HUES64 (cell line): Measurements from ENCODE around the gene ENGASE.

Experiments used
- H3K27ac ChIP-seq: 2 replicates; pipeline ENCODE4 v1.7.0; 2013; ENCODE audit warnings: low read depth, low read length, inconsistent platforms
- H3K27me3 ChIP-seq: 2 replicates; pipeline ENCODE4 v1.6.1; 2013; ENCODE audit warnings: mild to moderate bottlenecking, low read length; ENCODE audit not compliant: insufficient read depth
- H3K36me3 ChIP-seq: 2 replicates; pipeline ENCODE4 v1.6.1; 2013; ENCODE audit warnings: mild to moderate bottlenecking, low read length; ENCODE audit not compliant: insufficient read depth
- H3K4me1 ChIP-seq: 2 replicates; pipeline ENCODE4 v1.6.1; 2013; ENCODE audit warnings: mild to moderate bottlenecking, low read length, moderate library complexity; ENCODE audit not compliant: insufficient read depth
- H3K4me3 ChIP-seq: 2 replicates; pipeline ENCODE4 v1.5.1; 2013; ENCODE audit warnings: mild to moderate bottlenecking, low read length, moderate library complexity
- H3K9ac ChIP-seq: 2 replicates; pipeline ENCODE4 v1.6.1; 2013; ENCODE audit warnings: mild to moderate bottlenecking, low read depth, low read length
- H3K9me3 ChIP-seq: 2 replicates; pipeline ENCODE4 v1.6.1; 2013; ENCODE audit warnings: low read depth, low read length; ENCODE audit not compliant: insufficient read depth
- WGBS: fragments of 150-250, 120-280 bp; methylation state at CpG from one replicate; pipeline ENCODE4 v1.1.7; 2013; ENCODE audit warnings: missing lambda C conversion rate; 5-methylcytosine and 5-hydroxymethylcytosine counted together

ENGASE gene

GRCh38 chr17:79127534-79128135, 53.0 kb downstream of the ENGASE start:
- H3K4me1 ChIP-seq: no peaks in the 10 kb centered on the region
- H3K4me3 ChIP-seq: no peak overlapping the region
- no peaks in the 10 kb centered on the region for H3K36me3 ChIP-seq
- H3K27ac ChIP-seq: no peak overlapping the region
- H3K9me3 ChIP-seq: no peaks in the 10 kb centered on the region
- WGBS: 91% methylated on average over 23 of the region's 23 CpGs
- H3K9ac ChIP-seq: no peak overlapping the region
- no peaks in the 10 kb centered on the region for H3K27me3 ChIP-seq

- H3K36me3 ChIP-seq: no peaks in the 10 kb centered on the region
- H3K9me3 ChIP-seq: no peaks in the 10 kb centered on the region
- H3K27me3 ChIP-seq: no peaks in the 10 kb centered on the region
- no peak overlapping the region for H3K27ac ChIP-seq
- H3K4me3 ChIP-seq: no peak overlapping the region
- H3K4me1 ChIP-seq: no peaks in the 10 kb centered on the region
- 87% methylated on average over 2 of the region's 4 CpGs for WGBS
- no peak overlapping the region for H3K9ac ChIP-seq
Observed at GRCh38 chr17:79129523-79129922, 54.9 kb downstream of the ENGASE start.

- H3K27me3 ChIP-seq: no peaks in the 10 kb centered on the region
- H3K9ac ChIP-seq: no peak overlapping the region
- H3K4me3 ChIP-seq: no peak overlapping the region
- H3K4me1 ChIP-seq: no peaks in the 10 kb centered on the region
- no peaks in the 10 kb centered on the region for H3K36me3 ChIP-seq
- no peak overlapping the region for H3K27ac ChIP-seq
- no peaks in the 10 kb centered on the region for H3K9me3 ChIP-seq
- 95% methylated on average over 34 of the region's 34 CpGs for WGBS
Observed at GRCh38 chr17:79130536-79131273, 56.1 kb downstream of the ENGASE start.

- WGBS: 98% methylated on average over 20 of the region's 21 CpGs
- Histone ChIP-seq H3K36me3 (no peaks in the 10 kb centered on the region), H3K27ac (no peak overlapping the region), H3K9me3 (no peaks in the 10 kb centered on the region), H3K27me3 (no peaks in the 10 kb centered on the region), H3K9ac (no peak overlapping the region), H3K4me1 (no peaks in the 10 kb centered on the region), H3K4me3 (no peak overlapping the region)
Observed at GRCh38 chr17:79131274-79131635, 56.6 kb downstream of the ENGASE start.

GRCh38 chr17:79131701-79132100, 57.1 kb downstream of the ENGASE start:
- Histone ChIP-seq H3K9ac (no peak overlapping the region), H3K27me3 (no peaks in the 10 kb centered on the region), H3K4me1 (no peaks in the 10 kb centered on the region), H3K36me3 (no peaks in the 10 kb centered on the region), H3K27ac (no peak overlapping the region), H3K4me3 (no peak overlapping the region), H3K9me3 (no peaks in the 10 kb centered on the region)
- 96% methylated on average over 8 of the region's 8 CpGs for WGBS

GRCh38 chr17:79132271-79133064, 57.8 kb downstream of the ENGASE start:
- Histone ChIP-seq H3K9ac (no peak overlapping the region), H3K36me3 (no peaks in the 10 kb centered on the region), H3K27ac (no peak overlapping the region), H3K27me3 (no peaks in the 10 kb centered on the region), H3K4me3 (no peak overlapping the region), H3K4me1 (no peaks in the 10 kb centered on the region), H3K9me3 (no peaks in the 10 kb centered on the region)
- 94% methylated on average over 36 of the region's 36 CpGs for WGBS

- Histone ChIP-seq H3K27me3 (no peaks in the 10 kb centered on the region), H3K27ac (no peak overlapping the region), H3K9ac (no peak overlapping the region), H3K4me3 (no peak overlapping the region), H3K36me3 (no peaks in the 10 kb centered on the region), H3K4me1 (no peaks in the 10 kb centered on the region), H3K9me3 (no peaks in the 10 kb centered on the region)
- WGBS: 97% methylated on average over 1 of the region's 1 CpG
Observed at GRCh38 chr17:79133214-79133613, 58.6 kb downstream of the ENGASE start.

- Histone ChIP-seq H3K4me3 (no peak overlapping the region), H3K9ac (no peak overlapping the region), H3K27ac (no peak overlapping the region), H3K36me3 (no peaks in the 10 kb centered on the region), H3K4me1 (no peaks in the 10 kb centered on the region), H3K9me3 (no peaks in the 10 kb centered on the region), H3K27me3 (no peaks in the 10 kb centered on the region)
- WGBS: 81% methylated on average over 7 of the region's 7 CpGs
Observed at GRCh38 chr17:79133985-79134384, 59.4 kb downstream of the ENGASE start.

- Histone ChIP-seq H3K27ac (no peak overlapping the region), H3K27me3 (no peaks in the 10 kb centered on the region)
- 93% methylated on average over 9 of the region's 9 CpGs for WGBS
Observed at GRCh38 chr17:79135011-79135410, 60.4 kb downstream of the ENGASE start.

GRCh38 chr17:79135628-79136405, 61.2 kb downstream of the ENGASE start:
- no peaks in the 10 kb centered on the region for H3K9me3 ChIP-seq
- H3K27ac ChIP-seq: no peak overlapping the region
- H3K4me1 ChIP-seq: no peaks in the 10 kb centered on the region
- no peak overlapping the region for H3K9ac ChIP-seq
- no peak overlapping the region for H3K4me3 ChIP-seq
- no peaks in the 10 kb centered on the region for H3K36me3 ChIP-seq
- 90% methylated on average over 24 of the region's 24 CpGs for WGBS
- H3K27me3 ChIP-seq: no peaks in the 10 kb centered on the region

More at GRCh38 chr17:79135011-79135410, 60.4 kb downstream of the ENGASE start:
- no peaks in the 10 kb centered on the region for H3K36me3 ChIP-seq
- H3K9ac ChIP-seq: no peak overlapping the region
- H3K9me3 ChIP-seq: no peaks in the 10 kb centered on the region
- no peaks in the 10 kb centered on the region for H3K4me1 ChIP-seq
- H3K4me3 ChIP-seq: no peak overlapping the region
